T-helper 1 cell treated with Interleukin-12 subunit alpha and Interleukin-12 subunit beta and Interleukin-4 antibody, amounts not matched to agents 30 ng/mL and 1 ng/mL, for 36 hours (primary cell): ENCODE results near the gene ATXN7L1. TPM values are rescaled to one million over a fixed set of nuclear protein-coding genes. Genes with fewer than 3 reads are reported as not detected.

Source experiments
- intact Hi-C: fragments of 100-400 bp; cut with micrococcal nuclease; formaldehyde crosslinking; loops from one replicate; pipeline ENCODE4 v1.15.1; 2024
- total RNA-seq: library from RNA; stranded (reverse); gene quantifications from 2 replicates; pipeline ENCODE4 v1.2.3, GENCODE V29; 2022

ATXN7L1 gene
- total RNA-seq, 1 donor from 2014 or later, result 13.5 TPM

GRCh38 chr7:105782391-105783042, 93.9 kb downstream of the ATXN7L1 start:
- intact Hi-C loops, result no loop called here

DNA sequence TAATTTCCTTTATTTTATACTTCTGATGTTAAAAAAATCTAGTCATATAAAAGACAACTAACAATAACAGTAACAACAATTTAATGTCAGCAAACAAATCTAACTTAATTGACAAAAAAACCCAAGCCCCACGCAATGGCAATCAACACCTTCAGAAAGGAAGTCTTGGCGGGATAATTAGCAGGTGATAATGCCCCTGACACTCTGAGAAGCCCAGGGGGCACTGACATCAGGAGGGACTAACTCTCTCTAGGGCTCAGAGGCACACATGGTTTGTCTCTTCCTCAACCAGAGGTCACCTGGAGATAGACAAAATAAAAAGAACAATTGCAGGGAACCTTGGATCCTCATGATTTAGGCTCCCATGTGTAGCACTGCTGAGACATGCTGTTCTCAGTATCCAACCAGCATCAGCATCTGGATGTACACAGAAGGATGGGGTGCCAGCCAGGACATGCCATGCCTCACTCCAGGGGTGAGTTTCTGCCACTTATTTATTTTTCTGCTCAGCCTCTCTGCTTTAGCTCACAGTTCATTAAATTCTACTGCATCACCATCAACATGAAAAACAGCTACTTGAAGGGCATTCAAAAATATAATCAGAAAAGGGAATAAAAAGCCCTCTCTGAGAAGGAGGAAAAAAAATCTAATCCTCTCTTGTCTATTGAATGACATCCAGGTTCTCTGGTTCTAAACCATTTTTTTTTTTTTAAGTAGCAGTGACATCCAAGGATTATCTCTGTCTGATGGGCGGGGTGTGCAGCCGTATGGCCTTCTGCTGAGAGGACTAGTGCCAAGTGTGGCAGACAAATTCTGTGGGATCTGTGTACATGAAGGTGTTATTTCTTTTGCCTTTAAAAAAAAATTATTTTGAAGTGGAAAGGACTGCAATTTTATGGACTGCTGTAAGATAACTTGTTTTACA, 96.3 kb downstream of the ATXN7L1 start:
- intact Hi-C loops, result no loop called here

- intact Hi-C loops, result no loop called here
Measured at GRCh38 chr7:105778956-105779355, 97.4 kb downstream of the ATXN7L1 start.

DNA sequence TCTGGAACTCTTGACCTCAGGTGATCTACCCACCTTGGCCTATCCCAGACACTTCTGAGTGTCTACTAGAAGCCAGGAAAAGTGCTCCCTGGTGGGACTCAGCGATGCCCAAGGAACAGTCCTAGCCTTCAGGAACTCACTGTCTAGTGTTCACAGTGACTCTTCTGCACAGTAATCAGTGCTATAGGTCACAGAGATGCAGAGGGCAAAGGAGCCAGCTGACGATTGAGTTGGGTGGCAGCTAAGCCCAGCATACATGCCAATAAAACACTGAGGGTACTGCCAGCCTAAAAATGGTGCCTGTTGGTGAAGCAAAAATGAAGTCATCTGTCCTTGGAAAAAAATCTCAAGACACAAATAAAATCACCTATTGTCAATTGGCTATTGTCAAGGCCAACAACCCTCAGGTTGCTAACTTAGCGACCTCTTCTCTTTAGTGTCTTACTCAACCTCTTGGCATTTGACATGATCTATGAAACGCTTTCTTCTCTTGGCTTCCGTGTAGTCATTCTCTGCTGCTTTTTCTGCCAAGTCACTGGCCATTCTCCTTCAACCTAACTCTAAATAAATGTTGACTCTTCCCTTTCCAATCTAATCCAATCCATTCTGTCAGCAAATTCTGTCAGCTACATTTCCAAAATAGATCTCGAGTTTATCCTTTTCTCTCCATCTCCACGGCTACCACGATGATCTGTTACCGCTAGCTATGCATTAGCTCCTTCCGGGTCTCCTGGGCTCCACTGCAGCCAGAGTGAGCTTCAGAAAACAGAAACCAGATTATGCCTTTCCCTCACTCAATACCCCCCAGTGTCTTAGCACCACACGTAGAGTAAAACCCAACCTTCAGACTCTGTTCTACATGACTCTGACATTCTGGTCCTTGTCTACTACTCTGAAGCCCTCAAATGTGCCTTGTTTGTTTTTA, 99.2 kb downstream of the ATXN7L1 start:
- intact Hi-C loops, result no loop called here

GRCh38 chr7:105776068-105776790, 100.2 kb downstream of the ATXN7L1 start:
- intact Hi-C loops, result no loop called here

GRCh38 chr7:105775580-105775979, 100.8 kb downstream of the ATXN7L1 start:
- intact Hi-C loops, result no loop called here

DNA sequence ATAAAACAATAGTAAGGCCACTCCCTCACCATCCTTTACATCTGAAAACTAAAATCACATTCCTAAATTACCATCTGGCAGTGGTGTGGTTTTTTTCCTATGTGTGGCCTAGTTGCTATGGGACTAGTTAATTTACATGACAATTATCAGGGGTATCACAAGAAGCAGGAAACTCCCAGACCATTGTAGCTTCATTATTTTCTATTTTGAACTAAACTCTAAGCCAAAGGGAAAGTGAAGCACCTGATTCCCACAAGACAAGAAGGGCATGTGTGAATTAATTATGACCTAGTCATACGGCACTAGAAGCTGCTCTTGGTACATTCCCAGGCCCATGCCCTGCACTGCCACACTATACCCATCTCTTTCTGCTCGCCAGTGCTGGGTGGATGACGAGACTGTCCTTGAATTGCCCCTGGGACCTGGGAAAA, 103.4 kb downstream of the ATXN7L1 start:
- intact Hi-C loops, result no loop called here

DNA sequence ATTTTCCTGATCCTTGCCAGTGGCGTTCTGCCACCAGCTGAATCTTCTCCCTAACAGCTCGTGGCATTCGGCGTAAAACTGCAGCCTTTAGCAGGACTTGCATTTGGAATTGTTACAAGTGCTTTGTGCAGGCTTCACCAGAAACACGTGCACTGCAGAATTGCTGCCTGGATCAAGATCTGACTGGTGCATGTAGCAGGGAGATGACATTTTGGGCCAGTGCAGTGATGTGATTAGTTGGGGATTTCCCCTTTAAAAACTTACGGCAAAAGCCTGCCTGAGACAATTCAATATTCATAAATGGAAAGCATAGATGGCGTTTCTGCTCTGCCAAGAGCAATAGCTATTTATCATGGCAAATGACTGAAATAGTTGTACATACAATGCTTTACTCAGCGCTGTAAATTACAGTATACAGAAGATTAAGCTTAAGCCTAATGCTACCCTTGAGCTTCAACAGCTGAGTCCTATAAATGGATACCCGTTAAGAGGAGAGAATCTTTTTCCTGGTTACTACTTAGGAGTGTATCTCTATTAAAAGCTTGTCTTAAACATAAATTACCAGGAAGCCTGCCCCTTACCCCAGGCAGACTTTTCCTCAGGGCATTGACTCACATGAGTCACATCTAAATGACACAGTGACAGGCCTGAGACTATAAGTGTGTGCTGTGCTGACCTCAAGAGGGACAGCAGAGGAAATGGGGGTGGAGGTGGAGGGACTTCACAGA, 106.3 kb downstream of the ATXN7L1 start:
- intact Hi-C loops, result no loop called here

DNA sequence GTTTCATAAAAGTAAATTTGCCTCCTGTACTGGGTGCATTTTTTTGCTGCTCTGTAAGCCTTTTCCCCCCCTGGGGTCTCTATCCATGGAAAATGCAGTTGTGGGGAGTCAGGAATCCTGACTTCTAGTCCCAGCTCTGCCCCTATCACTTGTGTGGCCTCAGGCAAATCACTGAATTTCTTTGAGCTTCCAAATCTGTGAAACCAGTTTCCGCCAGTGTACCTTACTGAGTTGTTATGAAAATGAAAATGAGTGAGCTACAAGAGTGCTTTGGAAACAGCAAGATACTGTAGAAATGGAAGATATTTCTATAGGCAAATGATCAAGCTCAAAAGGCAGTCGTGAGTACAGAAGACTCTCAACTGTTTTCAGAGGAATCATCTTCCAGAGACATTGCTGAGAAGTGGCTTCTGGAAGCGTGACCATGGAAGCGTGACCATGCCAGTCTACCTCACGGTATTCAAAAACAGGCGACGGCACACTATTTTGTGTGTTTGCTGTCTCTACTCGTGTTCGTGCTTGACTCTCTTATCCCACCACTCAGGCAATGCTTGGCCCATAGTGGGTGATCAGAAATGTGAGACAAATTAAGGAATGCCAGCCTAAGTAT, 107.4 kb downstream of the ATXN7L1 start:
- intact Hi-C loops, result no loop called here

GRCh38 chr7:105768117-105768516, 108.3 kb downstream of the ATXN7L1 start:
- intact Hi-C loops, result no loop called here

DNA sequence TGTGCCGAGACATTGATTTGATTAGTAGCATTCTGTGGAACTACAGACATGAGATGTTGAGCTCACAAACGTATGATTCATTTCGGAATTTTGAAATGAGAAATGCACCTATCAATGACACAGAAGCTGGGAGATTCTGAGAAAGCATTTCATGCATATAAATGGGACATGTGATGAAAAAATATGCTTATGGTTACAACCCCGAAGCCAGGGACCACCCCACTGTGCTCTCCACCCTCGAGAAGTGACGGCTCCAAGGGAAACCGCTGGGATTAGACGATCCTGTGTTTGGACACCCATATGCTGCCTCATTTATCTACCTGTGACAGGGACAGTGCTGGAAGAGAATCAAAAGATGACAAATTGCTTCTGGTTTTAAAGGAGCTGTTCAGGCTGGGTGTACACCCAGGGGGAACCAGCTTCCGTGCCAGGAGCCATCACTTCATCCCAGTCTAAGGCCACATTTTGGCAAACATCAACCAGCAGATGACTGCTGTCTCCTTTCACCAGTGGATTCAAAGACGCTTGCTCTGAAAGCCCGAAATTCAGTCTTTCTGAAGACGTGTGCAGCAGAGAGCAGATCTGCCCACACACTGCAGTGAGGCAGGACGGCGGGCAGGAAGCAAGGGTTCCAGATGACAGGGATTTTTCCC, 109.9 kb downstream of the ATXN7L1 start:
- intact Hi-C loops, result no loop called here

- intact Hi-C loops, result loop anchor here (1.0 kb wide), 1 partner anchor 243 kb away; no protein-coding TSS in a partner anchor
Measured at GRCh38 chr7:105765846-105766245, 110.6 kb downstream of the ATXN7L1 start.

DNA sequence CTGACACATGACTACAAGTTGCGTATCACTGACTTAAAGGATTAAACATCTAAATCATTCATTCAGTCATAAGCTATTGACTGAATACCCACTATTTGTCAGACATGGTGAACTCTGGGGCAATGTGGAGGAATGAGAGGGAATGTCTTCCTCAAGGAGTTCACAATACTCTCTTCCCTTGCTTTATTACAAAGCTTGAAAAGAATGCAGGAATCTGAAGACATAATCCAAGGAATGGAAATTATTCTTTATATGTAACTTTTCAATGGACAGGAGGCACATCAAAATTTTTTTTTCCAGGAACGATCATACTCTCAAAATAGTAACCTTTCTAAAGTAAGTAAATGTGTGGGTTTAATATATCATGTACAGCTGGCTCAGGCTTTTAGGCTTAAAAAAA, 111.9 kb downstream of the ATXN7L1 start:
- intact Hi-C loops, result no loop called here

DNA sequence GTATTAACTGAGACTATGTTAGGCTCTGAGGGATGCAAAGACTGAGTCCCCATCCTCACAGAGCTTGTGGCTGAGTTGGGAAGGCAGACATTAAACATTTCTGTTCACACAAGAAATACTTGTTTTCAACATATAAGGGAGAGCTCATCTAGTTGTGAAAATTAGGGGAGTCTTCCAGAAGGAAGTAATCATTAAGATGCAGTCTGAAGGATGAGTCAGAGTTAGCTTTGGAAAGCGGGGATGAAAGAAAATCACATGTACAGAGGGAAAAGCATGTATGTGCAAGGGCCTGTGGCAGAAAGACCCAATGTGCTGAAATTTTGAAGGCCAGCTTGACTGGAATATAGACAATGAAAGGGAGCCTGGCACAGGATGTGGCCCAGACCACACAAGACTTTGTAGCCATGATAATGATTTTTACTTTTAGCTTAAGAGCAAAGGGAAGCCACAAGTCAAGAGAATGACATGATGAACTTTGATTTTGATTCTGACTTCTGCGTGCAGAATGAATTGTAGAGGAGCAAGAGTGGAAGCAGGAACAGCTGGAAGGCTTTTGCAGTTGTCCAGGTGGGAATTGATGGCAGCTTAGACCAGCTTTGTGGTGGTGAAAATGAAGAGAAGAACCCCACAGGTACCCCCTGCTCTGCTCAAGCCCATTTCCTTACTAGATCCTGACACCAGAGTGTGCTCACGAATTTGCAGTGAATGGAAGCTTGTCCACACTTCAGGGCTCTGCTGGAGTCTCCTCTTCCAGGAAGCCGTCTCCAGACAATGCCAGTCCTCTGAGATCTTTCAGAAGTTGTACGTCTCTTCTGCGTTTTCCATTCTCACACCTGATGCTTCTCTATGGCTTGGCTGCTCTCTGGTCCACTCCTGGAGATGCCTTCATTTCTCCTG, 115.6 kb downstream of the ATXN7L1 start:
- intact Hi-C loops, result loop anchor here (1.0 kb wide), 8 partner anchors 49 to 393 kb away; partner anchors contain the start of gene ATXN7L1

DNA sequence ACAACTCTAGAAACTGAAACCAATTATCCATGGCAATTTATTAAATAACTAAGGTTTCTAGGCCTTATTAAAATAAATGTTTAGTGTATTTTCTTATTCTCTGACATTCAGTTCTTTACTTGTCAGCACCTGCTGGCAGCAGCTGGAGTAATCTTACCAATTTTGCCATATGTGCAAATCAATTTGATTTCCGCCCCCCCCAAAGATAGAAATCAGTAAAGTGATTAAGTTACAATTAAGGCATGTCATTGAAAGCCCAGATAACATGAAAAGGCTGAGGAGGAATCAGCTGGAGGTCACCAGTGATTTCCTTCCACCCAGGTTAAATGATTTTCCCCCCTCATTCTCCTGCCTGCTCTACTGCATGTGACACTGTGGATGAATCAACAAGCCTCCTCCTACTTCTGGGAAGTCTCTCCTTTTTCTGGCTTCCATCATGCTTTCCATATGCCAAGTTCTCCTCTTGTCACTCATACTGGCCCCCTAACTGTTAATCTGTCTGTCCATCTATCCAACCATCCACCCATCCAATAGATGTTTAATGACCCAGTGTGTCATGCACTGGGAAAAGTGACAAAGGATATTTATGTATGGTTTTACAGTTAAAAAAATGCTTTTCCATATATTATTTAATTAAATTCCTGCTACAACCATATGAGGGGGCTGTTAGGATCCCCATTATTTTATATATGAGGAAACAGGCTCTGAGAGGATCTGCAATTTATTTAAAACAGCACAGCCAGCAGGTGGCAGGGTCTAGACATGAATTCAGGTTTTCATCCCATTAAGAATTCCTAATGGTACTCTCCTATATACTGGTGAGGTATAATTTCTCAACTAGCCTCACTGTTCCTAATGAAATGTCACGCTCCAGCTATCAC, 116.5 kb downstream of the ATXN7L1 start:
- intact Hi-C loops, result loop anchor here (1.0 kb wide), 8 partner anchors 49 to 393 kb away; partner anchors contain the start of gene ATXN7L1

DNA sequence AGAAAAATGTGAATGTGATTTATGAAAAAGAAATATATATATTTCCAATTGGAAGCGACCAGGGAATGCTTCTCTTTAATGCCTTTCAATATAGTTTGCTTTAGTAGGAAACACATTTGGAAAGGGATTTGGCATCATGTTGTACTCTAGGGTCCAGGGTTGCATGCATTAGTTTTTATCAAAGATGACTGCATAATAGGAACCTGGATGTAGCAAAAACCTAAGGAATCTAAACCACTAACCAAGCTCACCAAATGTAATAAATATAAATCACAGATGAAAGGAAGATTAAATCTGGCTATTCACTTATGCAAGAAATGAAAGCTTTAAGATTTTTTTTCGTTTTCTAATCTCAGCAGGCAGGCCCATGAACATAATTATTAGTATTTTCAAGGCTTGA, 120.0 kb downstream of the ATXN7L1 start:
- intact Hi-C loops, result no loop called here
